GM18868 (cell line): ENCODE measurements around the gene SAMD1.
"Not testable (repeated sequence)": the region's sequence is repeated elsewhere in the genome, so short reads cannot be mapped to it uniquely, and the experiment has no call there.

Source experiments
- ATAC-seq: cut with Tn5 transposase; IDR thresholded peaks from one replicate; pipeline ENCODE4 v1.9.1; 2021; ENCODE audit warnings: mild to moderate bottlenecking, moderate library complexity; ENCODE audit not compliant: unreplicated experiment

The SAMD1 gene

DNA sequence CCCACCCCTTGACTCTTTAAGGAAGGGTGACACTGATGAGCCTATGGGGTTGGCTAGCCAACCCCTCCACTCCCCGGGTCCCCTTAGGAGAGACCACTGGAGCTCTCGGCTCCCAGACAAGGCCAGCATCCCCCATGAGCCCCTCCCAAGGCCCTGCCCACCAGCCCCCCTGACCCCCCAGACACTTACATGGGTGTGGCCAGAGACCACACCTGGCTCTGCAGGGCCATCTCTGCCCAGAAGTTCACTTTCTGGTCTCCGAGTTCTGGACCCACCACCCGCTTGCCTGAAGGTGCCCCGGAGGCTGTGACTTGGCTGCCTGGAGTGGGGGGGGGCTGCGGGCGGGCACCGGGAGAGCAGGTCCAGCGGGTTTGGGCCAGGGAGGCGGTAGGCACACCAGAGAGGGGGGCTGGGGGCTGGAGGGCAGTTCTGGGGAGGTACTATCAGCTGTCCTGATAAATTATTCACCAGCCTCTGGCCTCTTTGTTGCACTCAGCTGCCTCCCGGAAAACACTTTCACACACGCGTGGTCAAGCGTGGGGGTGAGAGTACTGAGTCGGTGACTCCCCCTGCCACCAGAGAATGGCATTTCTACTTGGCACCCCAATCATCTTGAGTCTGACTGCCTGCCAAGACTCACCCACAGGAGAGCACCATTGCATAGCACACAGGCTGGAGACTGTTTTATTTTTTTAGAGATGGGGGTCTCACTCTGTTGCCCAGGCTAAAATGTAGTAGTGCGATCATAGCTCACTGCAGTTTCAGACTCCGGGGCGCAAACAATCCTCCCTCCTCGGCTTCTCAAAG lies 28.6 kb downstream of the SAMD1 start, which contains the start of gene PALM3:
TSS of gene PALM3 (minus strand) at position 326 of the 807 bp plus-strand sequence. CDS start at position 230, 96 bp downstream.
- ATAC-seq: no peak

DNA sequence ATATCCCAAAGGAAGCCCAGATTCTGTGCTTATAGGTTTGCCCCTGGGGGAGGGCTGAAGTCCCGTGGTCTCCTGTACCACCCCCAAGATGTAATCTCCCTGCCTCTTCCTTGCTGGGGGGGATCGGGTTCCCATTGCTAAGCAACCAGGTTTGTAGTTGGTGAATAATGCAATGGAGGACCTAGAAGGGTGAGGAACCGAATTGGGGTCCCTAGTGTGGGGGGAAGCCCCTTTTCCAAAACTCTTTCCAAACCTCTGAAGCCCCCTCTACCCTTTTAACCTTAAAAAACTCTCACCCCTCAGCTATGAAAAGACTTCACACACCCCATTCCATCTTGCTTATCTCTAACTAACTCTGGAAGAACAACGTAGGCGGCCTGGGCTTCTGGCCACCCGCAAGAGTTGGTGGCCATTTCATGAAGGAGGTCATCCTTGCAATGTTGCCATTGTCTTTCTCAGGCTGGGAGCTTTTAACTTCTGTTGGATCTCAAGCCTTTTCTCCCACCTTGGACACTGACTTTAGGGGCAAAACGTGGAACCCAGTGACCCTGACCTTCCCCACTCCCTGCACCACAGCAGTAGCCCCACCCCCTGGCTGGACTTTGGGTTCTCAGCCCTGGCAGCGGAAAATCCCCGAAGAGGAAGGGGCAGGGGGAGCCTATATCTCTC lies 29.3 kb downstream of the SAMD1 start:
- ATAC-seq: no peak

DNA sequence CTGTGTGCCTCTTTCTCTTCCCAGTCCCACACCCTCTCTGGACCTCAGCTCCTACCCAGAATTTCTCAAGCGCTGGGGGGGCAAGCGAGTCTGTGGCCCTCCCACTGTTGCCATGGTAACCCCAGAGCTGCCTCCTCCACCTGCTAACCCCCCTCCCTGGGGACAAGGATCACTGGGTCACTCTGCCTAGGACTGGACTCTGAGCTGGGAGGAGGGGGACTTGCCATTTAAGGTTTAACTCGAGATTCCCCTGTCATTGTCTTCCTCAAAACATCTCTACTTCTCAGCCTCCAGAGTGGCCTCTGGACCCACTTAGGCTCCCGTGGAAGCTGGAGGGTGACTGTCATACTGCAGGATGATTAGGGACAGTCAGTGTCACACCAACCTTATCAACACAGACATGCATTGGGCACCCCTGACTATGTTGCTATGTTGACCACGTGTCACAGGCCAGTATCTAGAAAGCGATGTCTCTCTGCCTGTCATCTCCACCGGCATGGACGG lies 30.8 kb downstream of the SAMD1 start:
- ATAC-seq: no peak

DNA sequence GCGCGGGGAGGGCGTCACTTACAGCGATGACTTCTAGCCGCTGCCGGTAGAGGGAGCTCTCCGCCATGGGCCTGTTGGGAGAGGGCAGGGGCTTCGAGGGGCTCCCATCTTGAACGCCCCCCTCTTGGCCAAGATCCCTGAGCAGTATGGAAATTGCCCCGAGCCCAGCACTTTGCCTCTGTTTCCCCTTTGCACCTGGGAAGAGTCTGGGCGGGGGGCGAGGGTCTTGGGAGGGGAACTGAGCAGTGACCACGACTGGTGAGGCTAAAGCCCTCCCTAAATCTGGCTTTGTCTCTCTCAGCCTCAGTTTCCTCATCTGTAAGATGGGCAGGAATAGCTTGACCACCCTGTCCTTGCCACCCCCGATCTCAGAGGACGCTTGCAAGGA lies 31.5 kb downstream of the SAMD1 start:
- ATAC-seq: no peak

DNA sequence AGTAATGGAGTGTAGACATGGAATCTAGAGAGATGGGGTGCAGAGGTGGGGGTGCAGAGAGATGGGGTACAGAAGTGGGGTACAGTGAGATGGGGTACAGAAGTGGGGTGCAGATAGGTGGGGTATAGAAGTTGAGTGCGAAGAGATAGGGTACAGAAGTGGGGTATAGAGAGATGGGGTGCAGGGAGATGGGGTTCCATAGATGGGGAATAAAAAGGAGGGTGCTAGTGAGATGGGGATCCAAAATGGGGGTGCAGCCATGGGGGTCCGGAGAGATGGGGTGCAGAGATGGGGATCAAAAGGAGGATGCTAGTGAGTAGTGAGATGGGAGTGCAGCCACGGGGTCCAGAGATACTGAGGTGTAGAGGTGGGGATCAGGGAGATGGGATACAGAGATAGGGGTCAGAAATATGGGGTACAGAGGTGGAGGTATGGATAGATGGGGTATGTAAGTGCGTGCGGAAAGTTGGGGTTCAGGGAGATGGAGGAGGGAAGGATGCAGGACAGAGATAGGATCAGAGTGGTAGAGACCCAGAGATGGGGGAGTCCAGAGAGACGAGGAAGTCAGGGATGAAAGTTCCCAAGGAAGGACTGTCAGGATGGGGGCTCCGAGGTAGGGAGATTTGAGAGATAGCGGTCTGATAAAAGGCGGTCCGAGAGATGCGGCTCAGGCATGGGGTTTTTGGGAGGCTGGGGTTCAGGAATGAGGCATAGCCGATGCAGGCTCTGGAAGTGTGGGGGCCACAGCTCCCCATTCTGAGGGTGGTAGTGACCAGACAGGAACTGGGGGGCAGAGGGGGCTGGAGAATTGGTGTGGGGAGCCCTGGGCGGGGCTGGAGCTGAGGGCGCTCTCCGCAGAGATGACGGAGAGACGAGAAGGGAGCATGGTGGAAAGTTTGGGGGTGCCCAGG lies 32.1 kb downstream of the SAMD1 start:
- no peak for ATAC-seq

DNA sequence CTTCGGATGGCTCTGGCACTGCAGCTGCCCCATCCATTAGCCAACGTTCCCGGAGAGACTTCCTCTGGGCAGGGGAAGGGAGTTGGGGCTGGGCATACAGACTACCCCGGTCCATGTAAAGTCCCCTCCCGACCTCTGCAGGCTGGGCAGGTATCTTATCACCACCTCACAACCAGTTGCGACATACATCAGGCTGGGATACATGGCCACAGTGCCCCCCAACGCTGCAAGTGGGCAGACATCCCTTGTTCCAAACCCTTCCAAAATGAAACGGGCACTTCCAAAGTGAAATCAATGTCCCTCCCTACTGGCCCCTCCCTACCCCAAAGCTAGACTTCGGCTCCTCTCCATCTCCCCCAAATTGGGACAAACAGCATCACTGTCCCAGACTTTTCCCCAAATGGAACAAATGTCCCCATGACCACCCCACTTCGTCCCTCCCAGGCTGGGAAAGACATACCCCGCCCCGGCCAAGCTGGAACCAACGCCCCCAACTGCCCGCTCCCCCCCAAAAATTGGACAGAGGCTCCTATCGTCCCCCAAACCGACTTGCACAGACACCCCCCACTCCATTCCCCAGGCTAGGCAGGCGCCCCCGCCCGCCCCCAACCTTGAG lies 33.7 kb downstream of the SAMD1 start:
- no peak for ATAC-seq

DNA sequence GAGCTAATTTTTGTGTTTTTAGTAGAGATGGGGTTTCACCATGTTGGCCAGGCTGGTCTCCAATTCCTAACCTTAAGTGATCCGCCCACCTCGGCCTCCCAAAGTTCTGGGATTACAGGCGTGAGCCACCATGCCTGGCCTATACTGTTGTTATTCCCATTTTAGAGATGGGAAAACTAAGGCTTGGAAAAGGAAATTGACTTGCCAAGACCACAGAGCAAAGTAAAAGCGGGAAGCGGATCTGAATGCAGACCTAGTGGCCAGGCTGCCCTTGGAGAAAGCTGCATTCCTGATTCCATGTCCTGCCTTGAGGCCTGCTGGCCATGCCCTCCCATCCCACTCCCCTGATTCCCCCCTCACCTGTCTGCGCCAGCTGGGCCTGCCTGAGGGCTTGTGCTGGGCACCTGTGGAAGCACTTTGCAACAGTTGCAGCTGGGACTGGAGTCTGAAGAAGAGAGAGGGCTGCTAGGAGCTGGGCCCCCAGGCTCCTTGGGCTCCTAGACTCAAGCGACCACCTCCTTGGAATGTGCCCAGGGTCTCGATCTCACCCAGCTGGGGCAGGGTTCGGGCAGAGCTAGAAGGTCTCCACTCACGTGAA lies 34.4 kb downstream of the SAMD1 start:
- ATAC-seq: no peak

DNA sequence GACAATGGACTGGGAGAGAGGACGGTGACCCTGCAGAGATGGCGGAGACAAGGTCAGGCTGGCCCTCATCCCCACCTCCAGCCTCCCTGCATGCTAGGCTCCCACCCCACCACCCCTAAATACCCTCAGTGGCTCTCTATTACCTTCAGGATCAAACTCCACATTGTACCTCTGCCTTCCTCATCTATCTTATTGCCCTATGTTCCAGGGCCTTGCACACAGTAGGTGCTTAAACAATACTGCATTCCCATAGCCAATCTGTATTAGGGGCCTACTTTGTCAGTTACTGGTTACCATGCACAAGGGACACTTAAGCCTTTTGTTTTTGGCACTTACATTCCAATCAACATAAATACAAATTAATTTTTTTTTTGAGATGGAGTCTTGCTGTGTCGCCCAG lies 35.2 kb downstream of the SAMD1 start:
- no peak for ATAC-seq

DNA sequence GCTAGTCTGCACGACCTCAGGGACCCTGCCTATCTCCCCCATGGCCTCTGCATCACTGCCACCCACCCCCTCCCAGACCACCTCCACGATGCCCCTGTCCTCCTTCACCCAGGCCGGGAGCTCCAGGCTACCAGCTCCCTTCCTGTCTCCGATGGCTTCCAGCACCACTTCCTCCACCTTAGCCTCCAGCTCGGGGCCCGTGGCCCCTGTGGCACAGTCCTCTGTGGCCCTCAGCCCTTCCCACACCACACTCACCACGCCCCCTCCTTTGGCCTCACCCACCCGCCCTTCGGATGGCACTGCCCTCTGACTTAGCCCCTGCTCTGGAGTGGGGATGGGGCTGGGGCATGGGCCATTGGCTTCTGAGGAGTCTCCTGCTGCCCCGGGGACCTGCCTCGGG lies 35.8 kb downstream of the SAMD1 start:
- ATAC-seq: no peak

DNA sequence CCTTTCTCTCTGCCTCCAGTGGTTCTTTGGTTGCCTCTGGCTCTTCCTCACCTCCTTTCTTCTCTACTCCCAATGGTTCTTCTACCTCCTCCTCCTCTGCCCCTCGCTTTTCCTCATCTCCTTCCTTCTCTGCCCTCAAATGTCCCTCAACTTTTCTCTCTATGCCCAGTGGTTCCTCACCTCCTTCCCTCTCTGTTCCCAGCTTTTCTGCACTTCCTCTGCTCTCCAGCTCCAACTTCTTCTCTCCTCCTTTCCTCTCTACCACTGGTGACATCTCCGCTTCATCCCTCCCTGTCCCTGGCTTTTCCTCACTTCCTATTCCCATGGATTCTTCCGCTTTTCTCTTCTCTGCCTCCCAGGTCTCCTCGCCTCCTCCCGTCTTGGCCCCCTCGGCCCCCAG lies 36.5 kb downstream of the SAMD1 start:
- ATAC-seq: no peak

DNA sequence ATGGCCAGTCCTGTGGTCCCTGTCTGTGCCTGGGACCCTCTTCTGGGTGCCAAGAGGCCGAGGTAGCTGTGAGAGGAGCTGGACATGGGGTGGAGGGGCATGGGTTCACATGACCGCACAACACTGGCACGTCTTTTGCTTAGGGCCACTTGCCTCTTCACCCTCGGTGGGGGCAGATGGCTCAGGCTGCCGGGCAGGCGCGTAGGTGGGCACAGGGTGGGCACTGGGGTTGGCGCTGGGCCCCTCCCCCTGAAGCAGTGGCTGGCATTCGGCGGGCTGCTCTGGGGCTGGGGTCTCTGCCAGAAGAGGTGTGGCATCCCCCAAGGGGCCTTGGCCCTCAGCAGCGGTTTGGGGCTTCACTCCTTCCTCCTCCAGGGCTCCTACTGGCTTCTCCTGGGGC lies 37.1 kb downstream of the SAMD1 start:
- no peak for ATAC-seq

DNA sequence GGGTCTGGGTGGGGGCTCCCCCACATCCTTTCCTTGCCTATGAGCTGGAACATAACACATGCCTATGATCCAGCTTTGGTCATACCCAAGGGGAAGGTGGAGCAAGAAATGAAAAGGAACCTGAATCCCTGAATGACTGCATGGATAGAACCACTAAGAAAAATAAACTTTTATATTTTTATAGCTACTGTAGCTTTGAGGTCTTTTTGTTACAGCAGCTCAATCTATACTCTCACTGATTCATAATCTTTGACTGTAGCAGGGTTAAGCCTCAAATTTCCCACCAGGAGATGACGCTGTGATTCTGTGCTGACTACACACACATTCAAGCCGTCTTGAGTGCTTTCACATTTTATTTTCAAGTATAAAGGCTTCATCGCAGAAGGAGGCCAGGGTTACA lies 37.5 kb downstream of the SAMD1 start:
- no peak for ATAC-seq

DNA sequence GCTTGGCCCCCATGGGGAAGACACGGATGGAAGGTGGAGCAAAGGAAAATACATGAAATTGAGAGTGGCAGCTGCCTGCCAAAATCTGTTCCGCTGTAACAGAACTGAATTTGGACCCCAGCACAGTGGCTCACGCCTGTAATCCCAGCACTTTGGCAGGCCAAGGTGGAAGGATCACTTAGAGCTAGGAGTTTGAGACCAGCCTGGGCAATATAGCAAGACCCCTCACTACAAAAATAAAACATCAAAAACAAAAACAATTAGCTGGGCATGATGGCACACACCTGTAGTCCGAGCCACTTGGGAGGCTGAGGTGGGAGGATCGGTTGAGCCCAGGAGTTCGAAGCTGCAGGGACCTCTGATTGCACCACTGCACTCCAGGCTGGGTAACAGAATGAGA lies 38.1 kb downstream of the SAMD1 start:
- no peak for ATAC-seq

DNA sequence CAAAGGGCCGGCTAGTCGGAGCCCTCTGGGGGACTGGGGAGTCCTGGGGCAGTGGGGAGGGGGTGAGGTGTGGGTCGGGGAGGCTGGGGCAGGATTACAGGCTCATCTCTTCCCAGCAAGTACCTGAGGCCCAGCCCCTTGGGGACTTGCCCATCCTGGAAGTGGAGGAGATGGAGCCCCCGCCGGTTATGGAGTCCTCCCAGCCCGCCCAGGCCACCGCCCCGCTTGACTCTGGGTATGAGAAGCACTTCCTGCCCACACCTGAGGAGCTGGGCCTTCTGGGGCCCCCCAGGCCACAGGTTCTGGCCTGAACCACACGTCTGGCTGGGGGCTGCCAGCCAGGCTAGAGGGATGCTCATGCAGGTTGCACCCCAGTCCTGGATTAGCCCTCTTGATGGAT lies 38.6 kb downstream of the SAMD1 start:
- ATAC-seq: no peak

DNA sequence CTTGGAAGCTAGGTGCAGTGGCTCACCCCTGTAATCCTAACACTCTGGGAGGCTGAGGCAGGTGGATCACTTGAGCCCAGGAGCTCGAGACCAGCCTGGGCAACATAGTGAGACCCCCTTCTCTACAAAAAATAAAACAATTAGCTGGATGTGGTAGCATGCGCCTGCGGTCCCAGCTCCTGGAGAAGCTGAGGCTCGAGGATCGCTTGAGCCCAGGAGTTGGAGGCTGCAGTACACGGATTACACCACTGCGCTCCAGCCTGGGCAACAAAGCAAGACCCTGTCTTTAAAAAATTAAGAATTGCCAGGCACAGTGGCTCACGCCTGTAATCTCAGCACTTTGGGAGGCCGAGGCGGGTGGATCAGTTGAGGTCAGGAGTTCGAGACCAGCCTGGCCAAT lies 39.6 kb downstream of the SAMD1 start:
- ATAC-seq: not testable (repeated sequence)

DNA sequence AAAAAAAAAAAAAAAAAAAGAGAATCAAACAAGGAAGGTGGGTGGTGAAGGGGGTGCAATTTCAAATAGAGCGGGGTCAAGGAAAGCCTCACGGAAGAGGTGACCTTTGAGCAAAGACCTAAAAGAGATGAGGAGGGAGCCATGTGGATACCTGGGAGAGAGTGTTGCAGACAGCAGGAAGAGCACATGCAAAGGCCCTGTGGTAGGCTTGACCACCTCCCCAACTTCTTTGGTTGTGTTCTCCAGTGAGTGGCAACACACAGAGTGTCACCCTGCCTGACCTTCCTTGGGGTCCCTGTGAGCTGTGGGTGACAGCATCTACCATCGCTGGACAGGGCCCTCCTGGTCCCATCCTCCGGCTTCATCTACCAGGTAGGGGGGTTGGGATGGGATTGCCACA lies 40.0 kb downstream of the SAMD1 start:
- no peak for ATAC-seq

DNA sequence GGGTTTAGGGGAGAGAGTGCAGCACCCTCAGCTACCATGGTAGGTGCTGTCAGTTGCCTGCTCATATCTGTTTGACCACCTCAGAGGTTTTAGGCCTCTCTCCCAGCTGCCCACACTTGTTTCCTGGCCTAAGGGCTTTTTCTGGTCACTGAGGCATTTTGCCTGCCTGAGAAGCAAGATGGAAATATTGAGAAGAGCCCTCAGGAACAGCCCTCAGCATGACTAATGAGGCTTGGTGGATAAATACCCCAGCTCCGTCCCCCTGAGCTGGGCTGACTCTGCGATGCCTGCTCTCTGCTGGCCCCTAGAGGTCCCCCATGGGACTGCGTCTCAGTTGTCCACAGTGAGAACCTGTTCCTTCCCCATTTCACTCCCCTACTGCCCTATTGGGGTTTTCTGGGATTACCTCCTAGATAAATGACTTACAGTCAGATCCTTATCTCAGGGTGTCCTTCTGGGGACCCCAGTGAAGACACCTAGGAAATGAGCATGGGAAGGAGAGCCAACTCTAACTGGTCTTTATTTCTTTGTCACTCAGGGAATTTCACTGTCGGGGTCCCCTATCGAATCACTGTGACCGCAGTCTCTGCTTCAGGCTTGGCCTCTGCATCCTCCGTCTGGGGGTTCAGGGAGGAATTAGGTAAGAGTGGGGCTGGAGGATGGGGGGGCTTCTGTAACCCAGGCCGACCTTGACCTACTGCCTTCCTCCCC lies 42.0 kb downstream of the SAMD1 start:
- no peak for ATAC-seq

DNA sequence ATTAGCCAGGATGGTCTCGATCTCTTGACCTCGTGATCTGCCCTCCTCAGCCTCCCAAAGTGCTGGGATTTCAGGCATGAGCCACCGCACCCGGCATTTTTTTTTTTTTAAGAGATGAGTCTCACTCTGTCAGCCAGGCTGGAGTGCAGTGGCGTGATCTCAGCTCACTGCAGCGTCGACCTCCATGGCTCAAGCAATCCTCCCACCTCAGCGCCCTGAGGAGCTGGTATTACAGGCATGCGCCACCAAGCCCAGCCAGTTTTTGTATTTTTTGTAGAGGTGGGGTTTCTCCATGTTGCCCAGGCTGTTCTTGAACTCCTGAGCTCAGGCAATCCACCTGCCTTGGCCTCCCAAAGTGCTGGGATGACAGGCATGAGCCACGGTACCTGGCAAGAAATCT lies 42.7 kb downstream of the SAMD1 start:
- not testable (repeated sequence) for ATAC-seq

DNA sequence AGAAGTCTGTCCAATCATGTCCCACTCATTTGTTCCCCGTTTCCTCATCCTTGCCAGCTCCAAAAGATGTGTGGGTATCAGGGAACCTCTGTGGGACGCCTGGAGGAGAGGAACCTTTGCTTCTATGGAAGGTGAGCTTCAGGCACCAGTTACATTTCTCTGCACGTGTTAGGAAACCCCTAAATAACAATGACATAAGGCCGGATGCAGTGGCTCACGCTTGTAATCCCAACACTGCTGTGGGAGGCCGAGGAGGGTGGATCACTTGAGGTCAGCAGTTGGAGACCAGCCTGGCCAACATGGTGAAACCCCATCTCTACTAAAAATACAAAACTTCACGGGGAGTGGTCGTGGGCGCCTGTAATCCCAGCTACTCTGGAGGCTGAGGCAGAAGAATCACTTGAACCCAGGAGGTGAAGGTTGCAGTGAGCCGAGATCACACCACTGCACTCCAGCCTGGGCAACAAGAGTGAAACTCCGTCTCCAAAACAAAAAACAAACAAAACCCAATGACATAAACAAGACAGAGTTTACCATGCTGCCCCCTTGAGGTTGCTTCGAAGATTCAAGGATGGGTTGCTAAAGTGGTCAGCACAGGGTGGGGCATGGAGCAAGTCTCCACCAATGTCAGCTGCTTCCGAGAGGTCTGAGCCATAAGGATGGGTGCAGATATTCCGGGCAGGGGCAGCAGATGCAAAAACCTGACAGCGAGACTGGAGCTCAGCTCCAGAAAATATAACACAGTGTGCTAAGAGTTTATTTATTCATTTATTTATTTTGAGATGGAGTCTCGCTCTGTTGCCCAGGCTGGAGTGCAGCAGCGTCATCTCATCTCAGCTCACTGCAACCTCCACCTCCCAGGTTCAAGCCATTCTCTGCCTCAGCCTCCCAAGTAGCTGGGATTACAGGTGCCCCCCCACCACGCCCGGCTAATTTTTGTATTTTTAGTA lies 47.6 kb downstream of the SAMD1 start:
- not testable (repeated sequence) for ATAC-seq
